KMS-11 (cell line): Measurements from ENCODE around the gene FBXL17.

Experiments used
- H2AFZ ChIP-seq: fragments of 200-600 bp; sonication (generic); 2 replicates; pipeline ENCODE4 v1.6.1; 2016; ENCODE audit warnings: antibody characterized with exemption, mixed run types, low read depth
- H3K27ac ChIP-seq: fragments of 200-600 bp; sonication (generic); 2 replicates; pipeline ENCODE4 v1.6.1; 2016; ENCODE audit warnings: mild to moderate bottlenecking, mixed run types
- H3K27me3 ChIP-seq: fragments of 200-600 bp; sonication (generic); 2 replicates; pipeline ENCODE4 v1.6.1; 2017; ENCODE audit warnings: mild to moderate bottlenecking, low read depth, mixed run types, moderate library complexity; ENCODE audit not compliant: insufficient read depth
- H3K36me3 ChIP-seq: fragments of 200-600 bp; sonication (generic); 2 replicates; pipeline ENCODE4 v1.6.1; 2017; ENCODE audit warnings: mild to moderate bottlenecking, mixed run types; ENCODE audit not compliant: insufficient read depth
- H3K4me1 ChIP-seq: fragments of 200-600 bp; sonication (generic); 2 replicates; pipeline ENCODE4 v1.6.1; 2016; ENCODE audit warnings: mild to moderate bottlenecking, low read depth, mixed run types; ENCODE audit not compliant: poor library complexity, severe bottlenecking
- H3K4me2 ChIP-seq: fragments of 200-600 bp; sonication (generic); 2 replicates; pipeline ENCODE4 v1.7.0; 2016; ENCODE audit warnings: mild to moderate bottlenecking, mixed run types
- H3K4me3 ChIP-seq: fragments of 200-600 bp; sonication (generic); IDR thresholded peaks from 2 replicates; pipeline ENCODE4 v1.6.1; 2017; ENCODE audit warnings: low read depth, low read length, mixed read lengths; ENCODE audit not compliant: insufficient read depth
- H3K79me2 ChIP-seq: fragments of 200-600 bp; sonication (generic); 2 replicates; pipeline ENCODE4 v1.6.1; 2016; ENCODE audit warnings: low read depth, mixed run types; ENCODE audit not compliant: insufficient read depth
- H3K9ac ChIP-seq: fragments of 200-600 bp; sonication (generic); 2 replicates; pipeline ENCODE4 v1.6.1; 2016; ENCODE audit warnings: mild to moderate bottlenecking, mixed run types
- H4K20me1 ChIP-seq: fragments of 200-600 bp; sonication (generic); 2 replicates; pipeline ENCODE4 v1.6.1; 2016; ENCODE audit warnings: mild to moderate bottlenecking, mixed run types; ENCODE audit not compliant: insufficient read depth
- CTCF ChIP-seq: fragments of 200-600 bp; sonication (generic); conservative IDR thresholded peaks from 2 replicates; pipeline ENCODE4 v1.6.1; 2017; ENCODE audit warnings: low read depth, mild to moderate bottlenecking, antibody characterized with exemption, low read length, moderate library complexity, mixed read lengths

FBXL17 gene

GRCh38 chr5:108124596-108124995 is 257.3 kb downstream of the FBXL17 start:
- no peak for TF ChIP-seq CTCF
- H4K20me1 ChIP-seq = no peaks in the 10 kb centered on the region
- H3K4me1 ChIP-seq = no peaks in the 10 kb centered on the region
- no peaks in the 10 kb centered on the region for H3K27me3 ChIP-seq
- H3K79me2 ChIP-seq = no peaks in the 10 kb centered on the region
- H3K4me2 ChIP-seq = no peak overlapping the region
- H2AFZ ChIP-seq = no peak overlapping the region
- no peaks in the 10 kb centered on the region for H3K36me3 ChIP-seq
- H3K9ac ChIP-seq = no peak overlapping the region
- no peak overlapping the region for H3K4me3 ChIP-seq
- no peak overlapping the region for H3K27ac ChIP-seq

- no peaks in the 10 kb centered on the region for H3K36me3 ChIP-seq
- H3K4me3 ChIP-seq = no peak overlapping the region
- no peak overlapping the region for H2AFZ ChIP-seq
Observed at GRCh38 chr5:108122702-108123101, 259.2 kb downstream of the FBXL17 start.

GRCh38 chr5:108118813-108119514 is 262.9 kb downstream of the FBXL17 start:
- Histone ChIP-seq H3K27ac (no peak overlapping the region), H3K4me3 (no peak overlapping the region), H3K79me2 (no peaks in the 10 kb centered on the region), H4K20me1 (no peaks in the 10 kb centered on the region), H3K9ac (no peak overlapping the region), H3K4me2 (no peak overlapping the region), H3K4me1 (no peaks in the 10 kb centered on the region), H2AFZ (no peak overlapping the region), H3K36me3 (no peaks in the 10 kb centered on the region), H3K27me3 (no peaks in the 10 kb centered on the region)
- TF ChIP-seq CTCF = no peak

More at GRCh38 chr5:108122702-108123101, 259.2 kb downstream of the FBXL17 start:
- Histone ChIP-seq H3K4me2 (no peak overlapping the region), H3K27ac (no peak overlapping the region), H3K9ac (no peak overlapping the region), H3K27me3 (no peaks in the 10 kb centered on the region), H3K79me2 (no peaks in the 10 kb centered on the region), H4K20me1 (no peaks in the 10 kb centered on the region), H3K4me1 (no peaks in the 10 kb centered on the region)
- no peak for TF ChIP-seq CTCF

GRCh38 chr5:108115673-108116072 is 266.2 kb downstream of the FBXL17 start:
- Histone ChIP-seq H3K4me2 (no peak overlapping the region), H3K36me3 (no peaks in the 10 kb centered on the region), H3K4me1 (no peaks in the 10 kb centered on the region), H3K4me3 (no peak overlapping the region), H3K27me3 (no peaks in the 10 kb centered on the region), H4K20me1 (no peaks in the 10 kb centered on the region), H3K27ac (no peak overlapping the region), H3K9ac (no peak overlapping the region), H2AFZ (no peak overlapping the region), H3K79me2 (no peaks in the 10 kb centered on the region)
- no peak for TF ChIP-seq CTCF
